ENCODE data around the gene ZNF81. TPM values are rescaled to one million over a fixed set of nuclear protein-coding genes. Genes with fewer than 3 reads are reported as not detected.

The ZNF81 gene
- total and polyA plus RNA-seq, 2 experiments from 2014 or later, result 6.1 to 8.9 TPM

DNA sequence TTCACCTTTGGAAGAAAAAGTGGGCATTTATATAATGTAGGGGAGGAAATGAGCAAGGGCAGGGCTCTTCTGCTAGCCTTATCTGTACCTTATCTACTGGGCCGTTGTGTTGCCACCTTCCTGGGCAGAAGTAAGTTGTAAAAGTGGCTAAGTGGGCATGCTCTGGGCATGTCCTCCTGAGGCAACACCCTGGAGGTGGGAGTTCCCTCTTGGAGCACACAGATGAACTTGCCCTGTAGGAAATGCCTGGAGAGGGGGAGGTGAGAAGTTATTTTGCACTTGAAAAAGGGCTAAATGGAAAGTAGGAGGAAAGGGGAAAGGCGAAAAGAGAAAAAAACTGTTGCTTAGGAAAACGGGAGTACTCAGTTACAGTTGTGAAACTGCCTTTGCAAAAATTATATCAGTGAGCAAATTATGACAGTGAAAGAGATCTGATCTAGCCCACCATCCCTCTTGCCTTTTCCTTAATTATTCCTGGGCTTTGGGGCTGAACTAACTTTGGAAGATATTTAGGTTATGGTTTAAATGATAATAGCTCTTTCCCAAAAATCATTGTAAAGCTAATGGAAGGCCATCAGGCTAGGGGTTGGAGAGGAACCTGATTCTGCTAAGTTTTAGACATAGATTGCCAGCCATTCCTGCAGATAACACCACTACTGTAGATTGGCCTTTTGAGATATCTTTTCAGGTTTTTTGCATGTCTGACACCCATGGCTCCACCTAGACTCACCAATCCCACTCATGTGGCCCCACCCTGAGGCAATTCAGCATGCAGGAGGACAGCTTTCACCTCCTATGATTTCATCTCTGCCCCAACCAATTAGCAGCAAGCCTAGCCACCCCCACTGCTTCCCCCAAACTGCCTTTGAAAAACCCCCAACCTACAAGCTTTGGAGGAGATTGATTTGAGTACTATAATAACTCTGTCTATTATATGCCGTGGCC, 20.5 kb upstream of the ZNF81 start:
- ATAC-seq (peak; percentile 91), DNase-seq (ENCODE audit: low spot score) (peak; percentile 62)
- H4K20me1 ChIP-seq (replicated peaks; ENCODE audit: insufficient read depth), result no peaks in the 10 kb centered on the region
- peak overlapping the region; percentile 93 for H3K27ac ChIP-seq (ENCODE audit: low read depth)
- H3K79me2 ChIP-seq (replicated peaks; ENCODE audit: insufficient read depth), result no peaks in the 10 kb centered on the region
- Mint-ChIP-seq H3K4me1 (peaks cover 23% of the 10 kb centered on the region), H3K36me3 (ENCODE audit: low read depth) (peaks cover 32% of the 10 kb centered on the region), H3K4me3 (peak overlapping the region; percentile 48), H3K9me3 (peaks cover 25% of the 10 kb centered on the region), H3K27ac (peak overlapping the region; percentile 98), H3K27me3 (ENCODE audit: insufficient read depth, low read depth, poor library complexity) (peaks cover 4% of the 10 kb centered on the region)
- H3K4me2 ChIP-seq, result peak overlapping the region; percentile 4
- no peak overlapping the region for H2AFZ ChIP-seq
- TF ChIP-seq, protein P1, sequence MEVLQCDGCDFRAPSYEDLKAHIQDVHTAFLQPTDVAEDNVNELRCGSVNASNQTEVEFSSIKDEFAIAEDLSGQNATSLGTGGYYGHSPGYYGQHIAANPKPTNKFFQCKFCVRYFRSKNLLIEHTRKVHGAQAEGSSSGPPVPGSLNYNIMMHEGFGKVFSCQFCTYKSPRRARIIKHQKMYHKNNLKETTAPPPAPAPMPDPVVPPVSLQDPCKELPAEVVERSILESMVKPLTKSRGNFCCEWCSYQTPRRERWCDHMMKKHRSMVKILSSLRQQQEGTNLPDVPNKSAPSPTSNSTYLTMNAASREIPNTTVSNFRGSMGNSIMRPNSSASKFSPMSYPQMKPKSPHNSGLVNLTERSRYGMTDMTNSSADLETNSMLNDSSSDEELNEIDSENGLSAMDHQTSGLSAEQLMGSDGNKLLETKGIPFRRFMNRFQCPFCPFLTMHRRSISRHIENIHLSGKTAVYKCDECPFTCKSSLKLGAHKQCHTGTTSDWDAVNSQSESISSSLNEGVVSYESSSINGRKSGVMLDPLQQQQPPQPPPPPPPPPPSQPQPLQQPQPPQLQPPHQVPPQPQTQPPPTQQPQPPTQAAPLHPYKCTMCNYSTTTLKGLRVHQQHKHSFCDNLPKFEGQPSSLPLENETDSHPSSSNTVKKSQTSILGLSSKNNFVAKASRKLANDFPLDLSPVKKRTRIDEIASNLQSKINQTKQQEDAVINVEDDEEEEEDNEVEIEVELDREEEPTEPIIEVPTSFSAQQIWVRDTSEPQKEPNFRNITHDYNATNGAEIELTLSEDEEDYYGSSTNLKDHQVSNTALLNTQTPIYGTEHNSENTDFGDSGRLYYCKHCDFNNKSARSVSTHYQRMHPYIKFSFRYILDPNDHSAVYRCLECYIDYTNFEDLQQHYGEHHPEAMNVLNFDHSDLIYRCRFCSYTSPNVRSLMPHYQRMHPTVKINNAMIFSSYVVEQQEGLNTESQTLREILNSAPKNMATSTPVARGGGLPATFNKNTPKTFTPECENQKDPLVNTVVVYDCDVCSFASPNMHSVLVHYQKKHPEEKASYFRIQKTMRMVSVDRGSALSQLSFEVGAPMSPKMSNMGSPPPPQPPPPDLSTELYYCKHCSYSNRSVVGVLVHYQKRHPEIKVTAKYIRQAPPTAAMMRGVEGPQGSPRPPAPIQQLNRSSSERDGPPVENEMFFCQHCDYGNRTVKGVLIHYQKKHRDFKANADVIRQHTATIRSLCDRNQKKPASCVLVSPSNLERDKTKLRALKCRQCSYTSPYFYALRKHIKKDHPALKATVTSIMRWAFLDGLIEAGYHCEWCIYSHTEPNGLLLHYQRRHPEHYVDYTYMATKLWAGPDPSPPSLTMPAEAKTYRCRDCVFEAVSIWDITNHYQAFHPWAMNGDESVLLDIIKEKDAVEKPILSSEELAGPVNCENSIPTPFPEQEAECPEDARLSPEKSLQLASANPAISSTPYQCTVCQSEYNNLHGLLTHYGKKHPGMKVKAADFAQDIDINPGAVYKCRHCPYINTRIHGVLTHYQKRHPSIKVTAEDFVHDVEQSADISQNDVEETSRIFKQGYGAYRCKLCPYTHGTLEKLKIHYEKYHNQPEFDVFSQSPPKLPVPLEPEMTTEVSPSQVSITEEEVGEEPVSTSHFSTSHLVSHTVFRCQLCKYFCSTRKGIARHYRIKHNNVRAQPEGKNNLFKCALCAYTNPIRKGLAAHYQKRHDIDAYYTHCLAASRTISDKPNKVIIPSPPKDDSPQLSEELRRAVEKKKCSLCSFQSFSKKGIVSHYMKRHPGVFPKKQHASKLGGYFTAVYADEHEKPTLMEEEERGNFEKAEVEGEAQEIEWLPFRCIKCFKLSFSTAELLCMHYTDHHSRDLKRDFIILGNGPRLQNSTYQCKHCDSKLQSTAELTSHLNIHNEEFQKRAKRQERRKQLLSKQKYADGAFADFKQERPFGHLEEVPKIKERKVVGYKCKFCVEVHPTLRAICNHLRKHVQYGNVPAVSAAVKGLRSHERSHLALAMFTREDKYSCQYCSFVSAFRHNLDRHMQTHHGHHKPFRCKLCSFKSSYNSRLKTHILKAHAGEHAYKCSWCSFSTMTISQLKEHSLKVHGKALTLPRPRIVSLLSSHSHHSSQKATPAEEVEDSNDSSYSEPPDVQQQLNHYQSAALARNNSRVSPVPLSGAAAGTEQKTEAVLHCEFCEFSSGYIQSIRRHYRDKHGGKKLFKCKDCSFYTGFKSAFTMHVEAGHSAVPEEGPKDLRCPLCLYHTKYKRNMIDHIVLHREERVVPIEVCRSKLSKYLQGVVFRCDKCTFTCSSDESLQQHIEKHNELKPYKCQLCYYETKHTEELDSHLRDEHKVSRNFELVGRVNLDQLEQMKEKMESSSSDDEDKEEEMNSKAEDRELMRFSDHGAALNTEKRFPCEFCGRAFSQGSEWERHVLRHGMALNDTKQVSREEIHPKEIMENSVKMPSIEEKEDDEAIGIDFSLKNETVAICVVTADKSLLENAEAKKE (CRISPR knock-in tag; IDR thresholded peaks at IDR 0.05), result 0 out of 2 replicates have a peak, but pooled peaks have one; percentile 26
- TF ChIP-seq NANOG (IDR thresholded peaks at IDR 0.05; ENCODE audit: borderline replicate concordance) (peak; percentile 45; the same call in 1 of the 2 replicates), ZNF114 (CRISPR knock-in tag; IDR thresholded peaks at IDR 0.05) (no peak), EZH2phosphoT487 (IDR thresholded peaks at IDR 0.05; ENCODE audit: unreplicated experiment) (no peak), ETS1 (IDR thresholded peaks at IDR 0.05) (no peak), ZNF331 (CRISPR knock-in tag; IDR thresholded peaks at IDR 0.05; ENCODE audit: low read depth) (no peak), POLR2AphosphoS5 (IDR thresholded peaks at IDR 0.05; ENCODE audit: low read depth) (no peak), STAT1 (IDR thresholded peaks at IDR 0.05; ENCODE audit: unreplicated experiment) (no peak), EZH2 (IDR thresholded peaks at IDR 0.05; ENCODE audit: low read depth, unreplicated experiment) (no peak)
- TF ChIP-seq, protein P2, sequence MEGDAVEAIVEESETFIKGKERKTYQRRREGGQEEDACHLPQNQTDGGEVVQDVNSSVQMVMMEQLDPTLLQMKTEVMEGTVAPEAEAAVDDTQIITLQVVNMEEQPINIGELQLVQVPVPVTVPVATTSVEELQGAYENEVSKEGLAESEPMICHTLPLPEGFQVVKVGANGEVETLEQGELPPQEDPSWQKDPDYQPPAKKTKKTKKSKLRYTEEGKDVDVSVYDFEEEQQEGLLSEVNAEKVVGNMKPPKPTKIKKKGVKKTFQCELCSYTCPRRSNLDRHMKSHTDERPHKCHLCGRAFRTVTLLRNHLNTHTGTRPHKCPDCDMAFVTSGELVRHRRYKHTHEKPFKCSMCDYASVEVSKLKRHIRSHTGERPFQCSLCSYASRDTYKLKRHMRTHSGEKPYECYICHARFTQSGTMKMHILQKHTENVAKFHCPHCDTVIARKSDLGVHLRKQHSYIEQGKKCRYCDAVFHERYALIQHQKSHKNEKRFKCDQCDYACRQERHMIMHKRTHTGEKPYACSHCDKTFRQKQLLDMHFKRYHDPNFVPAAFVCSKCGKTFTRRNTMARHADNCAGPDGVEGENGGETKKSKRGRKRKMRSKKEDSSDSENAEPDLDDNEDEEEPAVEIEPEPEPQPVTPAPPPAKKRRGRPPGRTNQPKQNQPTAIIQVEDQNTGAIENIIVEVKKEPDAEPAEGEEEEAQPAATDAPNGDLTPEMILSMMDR (conservative IDR thresholded peaks at IDR 0.05; ENCODE audit: low read depth in 2 of 2), result no peak
- TF ChIP-seq, protein P3, sequence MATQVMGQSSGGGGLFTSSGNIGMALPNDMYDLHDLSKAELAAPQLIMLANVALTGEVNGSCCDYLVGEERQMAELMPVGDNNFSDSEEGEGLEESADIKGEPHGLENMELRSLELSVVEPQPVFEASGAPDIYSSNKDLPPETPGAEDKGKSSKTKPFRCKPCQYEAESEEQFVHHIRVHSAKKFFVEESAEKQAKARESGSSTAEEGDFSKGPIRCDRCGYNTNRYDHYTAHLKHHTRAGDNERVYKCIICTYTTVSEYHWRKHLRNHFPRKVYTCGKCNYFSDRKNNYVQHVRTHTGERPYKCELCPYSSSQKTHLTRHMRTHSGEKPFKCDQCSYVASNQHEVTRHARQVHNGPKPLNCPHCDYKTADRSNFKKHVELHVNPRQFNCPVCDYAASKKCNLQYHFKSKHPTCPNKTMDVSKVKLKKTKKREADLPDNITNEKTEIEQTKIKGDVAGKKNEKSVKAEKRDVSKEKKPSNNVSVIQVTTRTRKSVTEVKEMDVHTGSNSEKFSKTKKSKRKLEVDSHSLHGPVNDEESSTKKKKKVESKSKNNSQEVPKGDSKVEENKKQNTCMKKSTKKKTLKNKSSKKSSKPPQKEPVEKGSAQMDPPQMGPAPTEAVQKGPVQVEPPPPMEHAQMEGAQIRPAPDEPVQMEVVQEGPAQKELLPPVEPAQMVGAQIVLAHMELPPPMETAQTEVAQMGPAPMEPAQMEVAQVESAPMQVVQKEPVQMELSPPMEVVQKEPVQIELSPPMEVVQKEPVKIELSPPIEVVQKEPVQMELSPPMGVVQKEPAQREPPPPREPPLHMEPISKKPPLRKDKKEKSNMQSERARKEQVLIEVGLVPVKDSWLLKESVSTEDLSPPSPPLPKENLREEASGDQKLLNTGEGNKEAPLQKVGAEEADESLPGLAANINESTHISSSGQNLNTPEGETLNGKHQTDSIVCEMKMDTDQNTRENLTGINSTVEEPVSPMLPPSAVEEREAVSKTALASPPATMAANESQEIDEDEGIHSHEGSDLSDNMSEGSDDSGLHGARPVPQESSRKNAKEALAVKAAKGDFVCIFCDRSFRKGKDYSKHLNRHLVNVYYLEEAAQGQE (IDR thresholded peaks at IDR 0.05; ENCODE audit: unreplicated experiment), result no peak
- no peaks in the 10 kb centered on the region; the same call in 1 of the 2 replicates for H3K36me3 ChIP-seq (ENCODE audit: insufficient read depth)
- H3K4me1 ChIP-seq (ENCODE audit: insufficient read depth), result peaks cover 14% of the 10 kb centered on the region
- peak overlapping the region; percentile 8; the same call in 1 of the 2 replicates for H3K4me3 ChIP-seq
- no peaks in the 10 kb centered on the region for H3K27me3 ChIP-seq (ENCODE audit: insufficient read depth)
- H3K9me2 ChIP-seq (ENCODE audit: insufficient read depth), result peaks cover 7% of the 10 kb centered on the region; the same call in 1 of the 2 replicates
- no peaks in the 10 kb centered on the region for H3F3A ChIP-seq (replicated peaks; ENCODE audit: low read depth)

All from GM23338 (cell line).